Aorta (tissue), 5 donors: Measurements from ENCODE around the gene PLEKHA6. TPM values are rescaled to one million over a fixed set of nuclear protein-coding genes. Genes with fewer than 3 reads are reported as not detected.

Source experiments
- ATAC-seq: fragments of 200-7000 bp; cut with Tn5 transposase; one replicate; pipeline ENCODE4 v1.9.1; 2022; ENCODE audit warnings: moderate library complexity; ENCODE audit not compliant: low FRiP score
- DNase-seq, 2 donors: peaks; one replicate each; pipeline ENCODE4 v3.0.0-alpha.2; 2020
- H3K27ac ChIP-seq, 2 donors: one replicate each; pipeline ENCODE4 v1.5.1; 2013; ENCODE audit warnings: low read length in 2 of 2, mild to moderate bottlenecking in 2 of 2, moderate library complexity in 2 of 2, control low read depth in 1 of 2, inconsistent platforms in 1 of 2, low read depth in 1 of 2
- H3K27me3 ChIP-seq, 2 donors: one replicate each; pipeline ENCODE4 v1.6.1; 2013; ENCODE audit warnings: control low read depth in 1 of 2, low read length in 1 of 2, mild to moderate bottlenecking in 1 of 2, moderate library complexity in 1 of 2; ENCODE audit not compliant: insufficient read depth in 2 of 2, control insufficient read depth in 1 of 2
- H3K36me3 ChIP-seq, 2 donors: one replicate each; pipeline ENCODE4 v1.6.1; 2013; ENCODE audit warnings: control low read depth in 1 of 2, low read length in 1 of 2, mild to moderate bottlenecking in 1 of 2; ENCODE audit not compliant: insufficient read depth in 2 of 2, control insufficient read depth in 1 of 2
- H3K4me1 ChIP-seq, 2 donors: one replicate each; pipeline ENCODE4 v1.6.1; 2013; ENCODE audit warnings: low read length in 2 of 2, control low read depth in 1 of 2, mild to moderate bottlenecking in 1 of 2, moderate library complexity in 1 of 2; ENCODE audit not compliant: insufficient read depth in 2 of 2, control insufficient read depth in 1 of 2
- H3K4me3 ChIP-seq, 2 donors: one replicate each; pipeline ENCODE4 v1.5.1; 2013; ENCODE audit warnings: low read length in 2 of 2, control low read depth in 1 of 2, mild to moderate bottlenecking in 1 of 2
- H3K9me3 ChIP-seq: one replicate; pipeline ENCODE4 v1.6.1; 2013; ENCODE audit warnings: mild to moderate bottlenecking, low read length; ENCODE audit not compliant: control insufficient read depth
- WGBS, 2 donors: extraction: QIAGEN DNeasy Blood & Tissue Kit; methylation state at CpG; one replicate each; pipeline ENCODE4 v1.1.7; 2013; 5-methylcytosine and 5-hydroxymethylcytosine counted together
- intact Hi-C, 2 donors: fragments of 100-400 bp; cut with DNase I; formaldehyde crosslinking; loops; one replicate each; pipeline versions ENCODE4 v1.14.2 to v1.15.0; 2022
- polyA plus RNA-seq, 2 donors: library from polyadenylated mRNA; stranded (reverse); fragments of 200-250 nt; gene quantifications; one replicate each; pipeline ENCODE4 v1.2.3, GENCODE V29; 2013
- total RNA-seq, 2 donors: library from RNA; stranded (reverse); fragmentation: NEBNext Ultra II Directional; extraction: Animal tissue kit (Norgen Biotek cat#: 25700); gene quantifications; one replicate each; pipeline ENCODE4 v1.2.1, GENCODE V29; 2021
- donor health status: healthy with polysubstance abuse.
- donor health status: Bipolar disorder and iron deficiency.
- donor health status: DM: no; HTN: no; CAD: no.
- donor health status: DM: no; HTN: no; CAD: no.
- donor health status: DM: yes; HTN: yes; CAD: no.

PLEKHA6 gene
- total and polyA plus RNA-seq, 4 donors = 0.56 to 19.6 (median 5.0) TPM

DNA sequence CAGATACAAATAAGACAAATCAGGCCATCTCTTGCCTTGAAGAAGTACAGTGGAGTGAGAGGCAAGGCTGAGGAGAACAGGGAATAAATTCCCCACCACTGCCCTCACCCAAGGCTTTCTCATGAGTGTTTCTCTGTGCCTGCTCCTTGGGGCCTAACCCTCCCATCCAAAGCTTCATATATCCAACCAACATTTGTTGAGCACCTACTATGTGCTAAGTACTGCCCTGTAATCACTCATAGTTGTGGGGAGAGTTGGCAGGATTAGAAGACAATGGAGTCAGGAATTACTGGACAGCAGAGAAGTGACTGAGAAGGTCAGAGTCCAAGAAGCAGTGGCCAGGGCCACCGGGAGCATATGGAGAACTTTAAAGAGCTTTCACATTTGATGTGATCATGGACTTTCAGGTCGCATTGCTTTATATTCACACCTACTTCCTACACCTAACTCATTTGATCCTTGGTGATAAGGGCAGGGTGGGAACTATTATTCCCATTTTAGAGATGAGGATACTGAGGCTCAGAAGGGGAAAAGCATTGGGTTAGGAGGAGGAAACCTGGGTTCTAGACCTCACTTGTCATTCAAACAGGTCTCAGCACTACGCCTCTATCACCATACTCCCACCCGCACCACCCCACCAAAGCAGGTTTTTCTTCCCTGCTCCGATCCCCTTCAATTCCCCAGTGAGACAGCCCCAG lies 6.4 kb downstream of the PLEKHA6 start:
- Histone ChIP-seq H3K4me3 (no peak overlapping the region), H3K27me3 (no peaks in the 10 kb centered on the region), H3K27ac (no peak overlapping the region), H3K9me3 (no peaks in the 10 kb centered on the region), H3K4me1 (no peaks in the 10 kb centered on the region), H3K36me3 (no peaks in the 10 kb centered on the region)
- intact Hi-C loops = no loop called here
- ATAC-seq = no peak
- 77 to 94% methylated on average over 5 of the region's 5 CpGs for WGBS, 2 donors
- DNase-seq = no peak

DNA sequence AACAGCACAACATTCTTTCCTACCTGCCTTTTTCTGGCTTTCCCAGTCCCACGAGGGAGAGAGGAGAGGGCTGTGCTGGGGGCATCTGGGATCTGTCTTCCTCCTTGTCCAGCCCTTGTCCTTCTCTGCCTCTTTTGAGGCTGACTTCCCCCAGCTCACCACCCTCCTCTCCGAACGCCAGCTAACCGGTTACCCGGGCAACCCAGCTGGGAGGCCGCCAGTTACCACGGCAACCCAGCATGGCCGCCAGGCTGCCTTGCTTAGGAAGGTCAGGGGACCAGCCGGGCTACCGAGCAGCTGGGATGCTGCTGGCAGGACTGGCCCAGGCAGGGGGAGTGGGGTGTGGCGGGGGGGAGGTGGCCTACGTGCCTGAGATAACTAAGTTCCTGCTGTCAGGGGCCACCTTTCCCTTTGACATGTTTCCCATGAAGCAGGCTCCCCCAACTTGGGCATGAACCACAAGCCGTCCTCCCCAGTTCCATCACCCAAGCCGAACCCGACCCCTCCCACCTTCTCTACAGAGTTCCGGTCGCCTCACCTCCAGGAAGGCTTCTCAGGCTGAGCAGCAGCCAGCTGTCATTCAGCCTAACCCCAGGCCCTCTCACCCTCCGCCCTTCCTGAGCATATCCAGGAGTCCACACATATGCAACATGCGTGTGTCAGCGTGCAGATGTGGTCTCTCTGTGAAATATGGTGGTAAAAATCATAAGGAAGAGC lies 8.7 kb downstream of the PLEKHA6 start:
- no peak overlapping the region for H3K27ac ChIP-seq
- WGBS, 2 donors = 27 to 33% methylated on average over 19 to 20 of the region's 20 CpGs
- no peaks in the 10 kb centered on the region for H3K4me1 ChIP-seq
- intact Hi-C loops = no loop called here
- no peak overlapping the region for H3K4me3 ChIP-seq
- H3K27me3 ChIP-seq = no peaks in the 10 kb centered on the region
- DNase-seq (peak; percentile 82 to 93), ATAC-seq (peak; percentile 83)
- H3K36me3 ChIP-seq = no peaks in the 10 kb centered on the region
- H3K9me3 ChIP-seq = no peaks in the 10 kb centered on the region

DNA sequence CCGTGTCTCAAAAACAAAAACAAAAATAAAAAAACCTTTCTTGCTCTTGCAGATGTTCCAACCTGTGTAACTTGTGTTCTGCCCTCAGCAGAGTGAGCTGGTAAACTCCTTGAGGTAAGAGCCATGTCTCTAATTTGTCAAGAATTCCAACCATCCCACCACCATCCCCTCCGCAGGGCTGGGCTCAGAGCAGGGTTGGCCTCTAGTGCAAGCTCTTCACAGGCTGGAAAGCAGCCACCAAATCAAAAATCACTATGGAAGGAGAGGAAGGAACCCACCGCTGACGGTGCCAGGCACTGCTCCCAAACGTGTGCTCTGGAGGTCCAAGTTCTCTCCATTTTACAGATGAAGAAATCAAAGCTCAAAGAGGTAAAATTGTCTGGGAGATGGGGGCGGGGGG lies 9.4 kb downstream of the PLEKHA6 start:
- no peak overlapping the region for H3K27ac ChIP-seq
- no peaks in the 10 kb centered on the region for H3K9me3 ChIP-seq
- H3K36me3 ChIP-seq = no peaks in the 10 kb centered on the region
- no peaks in the 10 kb centered on the region for H3K27me3 ChIP-seq
- no peak overlapping the region for H3K4me3 ChIP-seq
- DNase-seq (no peak), ATAC-seq (no peak)
- no peaks in the 10 kb centered on the region for H3K4me1 ChIP-seq
- 49 to 55% methylated on average over 6 of the region's 6 CpGs for WGBS, 2 donors
- intact Hi-C loops = no loop called here

DNA sequence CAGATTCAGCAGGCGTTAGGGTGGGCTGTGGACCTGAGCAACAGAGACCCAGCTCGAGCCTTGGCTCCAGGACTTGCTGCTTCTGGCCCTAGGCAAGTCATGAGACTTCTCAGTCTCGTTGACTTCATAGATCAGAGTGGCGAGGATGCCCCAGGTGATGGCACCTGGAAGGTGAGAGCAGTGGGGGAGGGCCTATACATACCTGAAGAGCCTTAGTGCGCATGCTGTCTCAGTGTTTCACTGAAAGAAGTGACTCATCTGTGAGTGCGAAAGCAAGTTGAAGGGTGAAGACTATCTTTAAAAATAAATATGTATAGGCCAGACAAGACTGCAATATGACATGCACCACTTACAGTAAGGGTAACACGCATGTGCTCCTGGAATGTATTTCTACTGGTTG lies 10.1 kb downstream of the PLEKHA6 start:
- WGBS, 2 donors = 81 to 89% methylated on average over 7 of the region's 7 CpGs
- Histone ChIP-seq H3K4me3 (no peak overlapping the region), H3K9me3 (no peaks in the 10 kb centered on the region), H3K27me3 (no peaks in the 10 kb centered on the region), H3K36me3 (no peaks in the 10 kb centered on the region), H3K4me1 (no peaks in the 10 kb centered on the region), H3K27ac (no peak overlapping the region)
- no peak for DNase-seq
- no peak for ATAC-seq
- intact Hi-C loops = no loop called here

DNA sequence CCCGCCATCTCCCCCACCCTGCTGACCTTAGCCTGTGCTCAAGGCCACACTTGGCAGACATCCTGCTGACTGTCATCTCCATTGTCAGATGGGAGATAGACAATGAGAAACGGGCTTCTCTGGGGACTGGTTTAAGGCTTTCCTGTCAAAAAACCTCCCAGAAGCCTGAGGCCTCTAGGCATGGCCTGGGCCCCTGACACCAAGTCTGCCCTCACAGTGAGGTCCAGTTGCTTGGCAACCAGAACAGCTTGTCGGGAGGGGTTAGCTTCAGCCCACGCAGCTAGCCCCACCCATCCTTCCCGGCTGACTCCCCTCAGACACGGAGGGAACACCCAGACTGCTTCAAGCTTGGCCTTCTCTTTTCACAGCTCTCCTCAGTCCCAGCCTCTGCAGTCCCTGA lies 11.0 kb downstream of the PLEKHA6 start:
- Histone ChIP-seq H3K27me3 (no peaks in the 10 kb centered on the region), H3K4me1 (no peaks in the 10 kb centered on the region), H3K27ac (no peak overlapping the region), H3K36me3 (no peaks in the 10 kb centered on the region), H3K9me3 (no peaks in the 10 kb centered on the region), H3K4me3 (no peak overlapping the region)
- 49% methylated on average over 6 of the region's 6 CpGs for WGBS, 2 donors
- intact Hi-C loops = no loop called here
- ATAC-seq (peak; percentile 83), DNase-seq (peak; percentile 79 to 90)

DNA sequence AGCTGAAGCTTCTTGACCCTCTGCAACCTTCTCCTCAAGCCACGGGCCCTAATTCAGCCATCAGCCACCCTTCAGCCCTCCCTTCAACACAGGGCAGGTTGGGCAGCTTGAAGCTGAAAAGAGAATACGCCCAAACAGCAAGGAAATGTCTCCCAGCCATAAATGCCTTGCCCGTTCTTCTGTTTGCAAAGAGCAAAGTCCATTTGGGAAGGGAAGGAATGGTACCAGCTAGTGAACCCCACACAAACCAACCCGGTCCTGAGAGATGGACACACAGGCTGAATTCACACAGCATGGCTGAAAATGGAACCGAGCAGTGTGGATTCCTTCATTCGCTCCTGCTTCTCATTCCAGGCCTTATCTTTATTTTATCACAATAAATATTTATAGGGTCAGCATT lies 11.5 kb downstream of the PLEKHA6 start:
- no peaks in the 10 kb centered on the region for H3K9me3 ChIP-seq
- H3K27ac ChIP-seq = no peak overlapping the region
- no peaks in the 10 kb centered on the region for H3K27me3 ChIP-seq
- H3K4me1 ChIP-seq = no peaks in the 10 kb centered on the region
- 82 to 90% methylated on average over 6 of the region's 6 CpGs for WGBS, 2 donors
- DNase-seq = no peak
- H3K36me3 ChIP-seq = no peaks in the 10 kb centered on the region
- intact Hi-C loops = no loop called here
- ATAC-seq = no peak
- no peak overlapping the region for H3K4me3 ChIP-seq

DNA sequence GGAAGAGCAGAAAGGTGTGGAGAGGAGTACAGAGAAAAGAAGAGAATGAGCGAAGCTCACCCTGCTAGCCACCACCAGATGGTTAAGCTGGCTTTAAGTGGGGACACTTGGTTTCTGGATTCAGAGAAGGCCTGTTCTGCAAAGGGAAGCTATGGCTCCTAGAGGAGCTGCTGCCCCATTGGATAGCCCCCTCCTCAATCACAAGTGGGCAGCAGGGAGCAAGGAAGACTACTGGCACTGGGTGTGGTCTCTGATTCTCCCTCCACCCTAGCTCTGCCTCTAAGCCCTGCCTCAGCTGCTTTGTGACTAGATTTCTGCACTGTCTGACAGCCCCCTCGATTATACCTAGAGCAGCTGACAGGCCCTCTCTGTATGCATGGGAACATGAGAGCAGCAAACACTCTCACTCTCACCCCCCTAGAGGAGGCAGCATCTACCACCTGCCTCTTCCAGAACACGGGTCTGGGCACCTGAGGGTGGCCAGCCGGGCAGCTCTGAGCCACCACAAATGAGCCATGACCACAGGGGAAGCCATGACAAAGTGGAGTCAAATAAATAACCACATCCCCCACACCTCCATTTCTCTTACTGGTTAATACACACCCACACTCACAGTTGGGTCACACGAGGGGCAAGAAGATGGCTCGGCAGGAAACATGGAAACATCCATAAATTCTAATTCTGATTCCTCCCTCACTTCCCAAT lies 13.6 kb downstream of the PLEKHA6 start:
- 86 to 89% methylated on average over 6 of the region's 6 CpGs for WGBS, 2 donors
- H3K4me1 ChIP-seq = no peaks in the 10 kb centered on the region
- no peaks in the 10 kb centered on the region for H3K9me3 ChIP-seq
- H3K27me3 ChIP-seq = no peaks in the 10 kb centered on the region
- no peak overlapping the region for H3K27ac ChIP-seq
- ATAC-seq (no peak), DNase-seq (no peak)
- no peaks in the 10 kb centered on the region for H3K36me3 ChIP-seq
- intact Hi-C loops = no loop called here
- no peak overlapping the region for H3K4me3 ChIP-seq

DNA sequence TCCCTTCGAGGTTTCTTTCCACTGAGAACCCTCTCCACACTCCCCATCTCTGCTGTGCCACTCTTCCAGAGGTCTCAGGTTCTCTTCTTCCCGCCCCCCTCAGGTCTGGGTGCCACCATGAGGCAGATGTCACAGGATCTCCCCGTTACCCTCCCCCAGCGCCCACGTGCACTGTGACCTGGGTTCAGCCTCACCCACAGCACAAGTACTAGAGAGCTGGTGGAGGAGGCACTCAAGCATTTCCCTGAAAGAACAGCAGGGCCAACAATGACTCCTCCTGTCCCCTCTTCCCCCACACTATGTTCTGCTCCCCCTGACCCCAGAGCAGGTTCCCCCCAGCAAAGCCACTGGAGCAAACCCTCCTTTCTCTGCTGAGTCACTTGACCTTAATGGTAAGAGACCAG lies 14.3 kb downstream of the PLEKHA6 start:
- Histone ChIP-seq H3K27ac (no peak overlapping the region), H3K9me3 (no peaks in the 10 kb centered on the region), H3K27me3 (no peaks in the 10 kb centered on the region), H3K4me3 (no peak overlapping the region), H3K36me3 (no peaks in the 10 kb centered on the region), H3K4me1 (no peaks in the 10 kb centered on the region)
- DNase-seq = no peak
- 67 to 87% methylated on average over 5 of the region's 5 CpGs for WGBS, 2 donors
- intact Hi-C loops = no loop called here
- no peak for ATAC-seq
